ENCODE measurements around the gene MYO5B.

The MYO5B gene

DNA sequence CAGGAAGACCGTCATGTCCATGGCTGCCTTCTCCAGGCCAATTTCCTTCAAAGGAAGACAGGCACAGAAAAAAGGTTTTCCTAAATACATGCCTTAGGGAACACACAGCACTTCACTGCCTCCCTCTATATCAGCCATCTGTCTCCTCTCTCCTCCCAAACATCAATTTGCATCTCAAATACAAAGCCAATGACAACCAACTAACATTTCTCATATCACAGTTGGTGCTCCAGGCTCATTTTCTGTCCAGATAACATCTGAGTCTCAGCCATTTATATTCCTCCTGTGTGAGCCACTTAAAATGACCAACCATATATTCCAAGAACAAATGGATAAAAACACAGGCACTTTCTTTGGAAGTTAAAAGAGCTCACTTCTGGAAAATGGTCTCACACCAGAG is 319.2 kb downstream of the MYO5B start:
- TF ChIP-seq EZH2phosphoT487 (IDR thresholded peaks at IDR 0.05; ENCODE audit: low read length) (no peak), EZH2 (optimal IDR thresholded peaks at IDR 0.05; ENCODE audit: low read depth, low read length) (no peak)
- TF ChIP-seq, protein P1, sequence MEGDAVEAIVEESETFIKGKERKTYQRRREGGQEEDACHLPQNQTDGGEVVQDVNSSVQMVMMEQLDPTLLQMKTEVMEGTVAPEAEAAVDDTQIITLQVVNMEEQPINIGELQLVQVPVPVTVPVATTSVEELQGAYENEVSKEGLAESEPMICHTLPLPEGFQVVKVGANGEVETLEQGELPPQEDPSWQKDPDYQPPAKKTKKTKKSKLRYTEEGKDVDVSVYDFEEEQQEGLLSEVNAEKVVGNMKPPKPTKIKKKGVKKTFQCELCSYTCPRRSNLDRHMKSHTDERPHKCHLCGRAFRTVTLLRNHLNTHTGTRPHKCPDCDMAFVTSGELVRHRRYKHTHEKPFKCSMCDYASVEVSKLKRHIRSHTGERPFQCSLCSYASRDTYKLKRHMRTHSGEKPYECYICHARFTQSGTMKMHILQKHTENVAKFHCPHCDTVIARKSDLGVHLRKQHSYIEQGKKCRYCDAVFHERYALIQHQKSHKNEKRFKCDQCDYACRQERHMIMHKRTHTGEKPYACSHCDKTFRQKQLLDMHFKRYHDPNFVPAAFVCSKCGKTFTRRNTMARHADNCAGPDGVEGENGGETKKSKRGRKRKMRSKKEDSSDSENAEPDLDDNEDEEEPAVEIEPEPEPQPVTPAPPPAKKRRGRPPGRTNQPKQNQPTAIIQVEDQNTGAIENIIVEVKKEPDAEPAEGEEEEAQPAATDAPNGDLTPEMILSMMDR (IDR thresholded peaks at IDR 0.05; ENCODE audit: low read length), result no peak
- Histone ChIP-seq H3F3A (ENCODE audit: insufficient read depth, low read length) (peaks cover 5% of the 10 kb centered on the region), H3K36me3 (replicated peaks; ENCODE audit: insufficient read depth, low read length) (no peaks in the 10 kb centered on the region), H3K4me3 (ENCODE audit: low read length) (no peak overlapping the region), H2AFZ (ENCODE audit: low read length) (no peak overlapping the region), H3K9ac (ENCODE audit: low read length) (no peak overlapping the region), H4K20me1 (ENCODE audit: insufficient read depth, low read length) (no peaks in the 10 kb centered on the region), H3K79me2 (ENCODE audit: low read length) (no peaks in the 10 kb centered on the region), H3K27ac (ENCODE audit: low read length) (no peak overlapping the region), H3K4me1 (ENCODE audit: low read length) (peaks cover 12% of the 10 kb centered on the region), H3K9me3 (replicated peaks; ENCODE audit: insufficient read depth, low read length) (no peaks in the 10 kb centered on the region), H3K27me3 (replicated peaks; ENCODE audit: insufficient read depth, low read length) (no peaks in the 10 kb centered on the region), H3K4me2 (ENCODE audit: low read depth, low read length) (no peak overlapping the region), H3K9me2 (replicated peaks; ENCODE audit: insufficient read depth, low read length) (no peaks in the 10 kb centered on the region)
- no peak for DNase-seq

DNA sequence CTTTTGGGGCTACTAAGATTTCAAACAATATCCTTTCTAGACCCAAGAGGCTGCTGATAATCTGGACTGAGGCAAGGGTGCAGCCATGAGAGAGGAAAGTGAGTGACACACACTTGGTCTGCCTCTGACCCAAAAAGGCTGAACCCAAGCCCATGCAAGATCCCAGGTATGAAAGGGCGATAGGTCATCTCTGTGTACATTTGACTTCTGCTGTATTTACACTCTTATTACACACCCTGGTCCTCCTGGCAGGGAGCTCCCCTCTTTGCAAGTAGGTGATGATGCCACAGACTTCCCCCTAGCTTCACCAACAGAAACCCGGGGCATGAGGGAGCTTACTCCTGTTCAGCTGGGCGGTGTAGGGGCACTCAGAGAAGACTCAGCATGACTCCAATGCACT is 319.8 kb downstream of the MYO5B start:
- Histone ChIP-seq H4K20me1 (ENCODE audit: insufficient read depth, low read length) (no peaks in the 10 kb centered on the region), H3K9ac (ENCODE audit: low read length) (no peak overlapping the region), H3F3A (ENCODE audit: insufficient read depth, low read length) (peaks cover 5% of the 10 kb centered on the region), H3K4me2 (ENCODE audit: low read depth, low read length) (no peak overlapping the region), H3K27me3 (replicated peaks; ENCODE audit: insufficient read depth, low read length) (no peaks in the 10 kb centered on the region), H3K79me2 (ENCODE audit: low read length) (no peaks in the 10 kb centered on the region), H3K9me3 (replicated peaks; ENCODE audit: insufficient read depth, low read length) (no peaks in the 10 kb centered on the region), H2AFZ (ENCODE audit: low read length) (no peak overlapping the region), H3K4me1 (ENCODE audit: low read length) (peaks cover 12% of the 10 kb centered on the region), H3K27ac (ENCODE audit: low read length) (no peak overlapping the region), H3K9me2 (replicated peaks; ENCODE audit: insufficient read depth, low read length) (no peaks in the 10 kb centered on the region), H3K4me3 (ENCODE audit: low read length) (no peak overlapping the region), H3K36me3 (replicated peaks; ENCODE audit: insufficient read depth, low read length) (no peaks in the 10 kb centered on the region)
- no peak for DNase-seq
- TF ChIP-seq EZH2 (optimal IDR thresholded peaks at IDR 0.05; ENCODE audit: low read depth, low read length), result no peak
- TF ChIP-seq, protein P1 (IDR thresholded peaks at IDR 0.05; ENCODE audit: low read length), result no peak
- no peak for TF ChIP-seq EZH2phosphoT487 (IDR thresholded peaks at IDR 0.05; ENCODE audit: low read length)

DNA sequence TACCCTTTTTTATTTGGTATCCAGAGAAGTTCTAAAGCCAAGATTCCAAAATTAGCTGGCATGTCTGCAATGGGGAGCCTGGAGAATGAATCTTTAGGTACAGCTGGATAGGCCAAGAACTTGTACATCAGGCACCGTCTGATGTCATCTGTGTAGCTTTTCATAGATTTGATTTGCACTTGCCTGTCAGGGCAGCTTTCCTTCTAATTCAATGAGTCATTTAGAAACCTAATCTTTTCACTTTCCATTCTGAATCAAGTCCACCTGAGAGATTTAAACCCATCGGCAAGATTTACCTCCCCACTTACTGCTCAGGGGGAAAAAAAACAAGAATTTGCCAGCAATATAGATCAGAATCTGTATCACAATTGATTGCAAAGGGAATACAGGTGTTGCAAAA is 320.7 kb downstream of the MYO5B start:
- Histone ChIP-seq H3K27me3 (replicated peaks; ENCODE audit: insufficient read depth, low read length) (no peaks in the 10 kb centered on the region), H3K4me1 (ENCODE audit: low read length) (peaks cover 12% of the 10 kb centered on the region), H3K27ac (ENCODE audit: low read length) (no peak overlapping the region), H3F3A (ENCODE audit: insufficient read depth, low read length) (peaks cover 5% of the 10 kb centered on the region), H3K36me3 (replicated peaks; ENCODE audit: insufficient read depth, low read length) (no peaks in the 10 kb centered on the region), H3K9ac (ENCODE audit: low read length) (no peak overlapping the region), H3K4me2 (ENCODE audit: low read depth, low read length) (no peak overlapping the region), H3K79me2 (ENCODE audit: low read length) (no peaks in the 10 kb centered on the region), H3K9me2 (replicated peaks; ENCODE audit: insufficient read depth, low read length) (no peaks in the 10 kb centered on the region), H2AFZ (ENCODE audit: low read length) (no peak overlapping the region), H3K9me3 (replicated peaks; ENCODE audit: insufficient read depth, low read length) (no peaks in the 10 kb centered on the region), H4K20me1 (ENCODE audit: insufficient read depth, low read length) (no peaks in the 10 kb centered on the region), H3K4me3 (ENCODE audit: low read length) (no peak overlapping the region)
- peak; percentile 52 for DNase-seq
- TF ChIP-seq, protein P1 (IDR thresholded peaks at IDR 0.05; ENCODE audit: low read length), result no peak
- no peak for TF ChIP-seq EZH2 (optimal IDR thresholded peaks at IDR 0.05; ENCODE audit: low read depth, low read length)
- no peak for TF ChIP-seq EZH2phosphoT487 (IDR thresholded peaks at IDR 0.05; ENCODE audit: low read length)
